Measurements from ENCODE around the gene SAA2.
"Not testable (repeated sequence)": the region's sequence is repeated elsewhere in the genome, so short reads cannot be mapped to it uniquely, and the experiment has no call there.

The SAA2 gene

GRCh38 chr11:18248561-18248960, at the start of gene SAA2:
Gene SAA2 (minus strand): TSS chr11:18248668. CDS start chr11:18248011, 657 bp downstream.
- no peak for DNase-seq

GRCh38 chr11:18295316-18295715, 46.8 kb upstream of the SAA2 start:
- no peak for DNase-seq

GRCh38 chr11:18294862-18295261, 46.4 kb upstream of the SAA2 start:
- no peak for DNase-seq

- no peak for DNase-seq
These were observed 40.4 kb upstream of the SAA2 start for GRCh38 chr11:18288911-18289310.

GRCh38 chr11:18285841-18286240, 37.4 kb upstream of the SAA2 start:
- no peak for DNase-seq

- no peak for DNase-seq
These were observed 34.2 kb upstream of the SAA2 start for GRCh38 chr11:18282626-18283025.

GRCh38 chr11:18280438-18281045, 32.1 kb upstream of the SAA2 start:
- DNase-seq = no peak

- no peak for DNase-seq
These were observed 29.2 kb upstream of the SAA2 start for GRCh38 chr11:18277565-18278271.

- DNase-seq = no peak
These were observed 22.7 kb upstream of the SAA2 start for GRCh38 chr11:18271206-18271605.

GRCh38 chr11:18270102-18270501, 21.6 kb upstream of the SAA2 start:
- no peak for DNase-seq

GRCh38 chr11:18269252-18269651, 20.8 kb upstream of the SAA2 start:
- DNase-seq = not testable (repeated sequence)

- DNase-seq = not testable (repeated sequence)
These were observed 19.1 kb upstream of the SAA2 start for GRCh38 chr11:18267335-18268133.

- no peak for DNase-seq
These were observed 17.5 kb upstream of the SAA2 start, which contains the start of gene SAA1 for GRCh38 chr11:18265949-18266348. Gene SAA1 (plus strand): TSS chr11:18266264. CDS start chr11:18266888, 624 bp downstream.

- DNase-seq = no peak
These were observed 16.4 kb upstream of the SAA2 start for GRCh38 chr11:18264677-18265555.

GRCh38 chr11:18264035-18264434, 15.6 kb upstream of the SAA2 start:
- no peak for DNase-seq

- not testable (repeated sequence) for DNase-seq
These were observed 14.3 kb upstream of the SAA2 start for GRCh38 chr11:18262681-18263350.

GRCh38 chr11:18261721-18262120, 13.3 kb upstream of the SAA2 start:
- DNase-seq = no peak

- no peak for DNase-seq
These were observed 10.8 kb upstream of the SAA2 start for GRCh38 chr11:18259259-18259658.

GRCh38 chr11:18254781-18255361, 6.4 kb upstream of the SAA2 start:
- DNase-seq = no peak

GRCh38 chr11:18253778-18254338, 5.4 kb upstream of the SAA2 start:
- DNase-seq = no peak

GRCh38 chr11:18253233-18253632, 4.8 kb upstream of the SAA2 start:
- no peak for DNase-seq
